Upper lobe of left lung (tissue), 6 donors: Measurements from ENCODE around the gene IL17RB. TPM values are rescaled to one million over a fixed set of nuclear protein-coding genes. Genes with fewer than 3 reads are reported as not detected.

Experiments
- ATAC-seq, 2 donors: fragments of 200-7000 bp; cut with Tn5 transposase; one replicate each; pipeline ENCODE4 v1.9.1; 2022; ENCODE audit warnings: mild to moderate bottlenecking in 2 of 2, moderate library complexity in 2 of 2; ENCODE audit not compliant: low FRiP score in 2 of 2
- DNase-seq, 2 donors: peaks; one replicate each; pipeline ENCODE4 v3.0.0-alpha.2; 2019 to 2020
- H3K27ac ChIP-seq, 4 donors: fragments of 200-600 bp; sonication (generic); one replicate each; pipeline ENCODE4 v1.5.1; 2016 to 2019
- H3K27me3 ChIP-seq, 4 donors: fragments of 200-600 bp; sonication (generic); one replicate each; pipeline ENCODE4 v1.5.1; 2017 to 2019
- H3K36me3 ChIP-seq, 4 donors: fragments of 200-600 bp; sonication (generic); one replicate each; pipeline ENCODE4 v1.5.1; 2016 to 2019
- H3K4me1 ChIP-seq, 4 donors: fragments of 200-600 bp; sonication (generic); one replicate each; pipeline ENCODE4 v1.5.1; 2018 to 2019
- H3K4me3 ChIP-seq, 4 donors: fragments of 200-600 bp; sonication (generic); one replicate each; pipeline ENCODE4 v1.5.1; 2017 to 2019; ENCODE audit warnings: mild to moderate bottlenecking in 2 of 4, moderate library complexity in 1 of 4
- H3K9me3 ChIP-seq, 4 donors: fragments of 200-600 bp; sonication (generic); one replicate each; pipeline ENCODE4 v1.5.1; 2018 to 2019
- EP300 ChIP-seq, 4 donors: sonication (generic); formaldehyde crosslinking; IDR thresholded peaks; one replicate each; pipeline ENCODE4 v1.5.1; 2017; ENCODE audit warnings: antibody characterized with exemption in 4 of 4, control low read depth in 2 of 4
- POLR2A ChIP-seq, 4 donors: fragments of 450-650 bp; IDR thresholded peaks; one replicate each; pipeline ENCODE4 v1.5.1; 2016 to 2017; ENCODE audit warnings: antibody characterized with exemption in 4 of 4, mild to moderate bottlenecking in 2 of 4
- POLR2AphosphoS5 ChIP-seq, 2 donors: sonication (generic); formaldehyde crosslinking; IDR thresholded peaks; one replicate each; pipeline ENCODE4 v1.5.1; 2017; ENCODE audit warnings: antibody characterized with exemption in 2 of 2
- WGBS, 2 donors: methylation state at CpG; one replicate each; pipeline ENCODE4 v1.1.5; 2017 to 2018; 5-methylcytosine and 5-hydroxymethylcytosine counted together
- total RNA-seq, 6 donors: library from RNA; depleted of rRNA in 4 of 6; stranded (reverse); fragments of >200 nt in 4 of 6; gene quantifications; one replicate each; pipeline versions ENCODE4 v1.1.0 to v1.2.1, GENCODE V29; 2016 to 2021
- TF ChIP-seq, protein P1 (sequence below), 6 experiments: fragments of 450-650 bp in 4 of 6; fragments of 200-600 bp in 2 of 6; sonication (generic) in 2 of 6; IDR thresholded peaks; one replicate each; pipeline ENCODE4 v1.5.1; 2016 to 2019; ENCODE audit warnings: antibody characterized with exemption in 6 of 6
- donor health status: DM: no; HTN: no; CAD: no; lungs with moderate emphysema.
- donor health status: DM: no; HTN: yes; CAD: no; lungs with severe emphysema.

Gene IL17RB
- total RNA-seq, 6 donors from 2014 or later: 3.1 to 15.6 (median 6.3) TPM

DNA sequence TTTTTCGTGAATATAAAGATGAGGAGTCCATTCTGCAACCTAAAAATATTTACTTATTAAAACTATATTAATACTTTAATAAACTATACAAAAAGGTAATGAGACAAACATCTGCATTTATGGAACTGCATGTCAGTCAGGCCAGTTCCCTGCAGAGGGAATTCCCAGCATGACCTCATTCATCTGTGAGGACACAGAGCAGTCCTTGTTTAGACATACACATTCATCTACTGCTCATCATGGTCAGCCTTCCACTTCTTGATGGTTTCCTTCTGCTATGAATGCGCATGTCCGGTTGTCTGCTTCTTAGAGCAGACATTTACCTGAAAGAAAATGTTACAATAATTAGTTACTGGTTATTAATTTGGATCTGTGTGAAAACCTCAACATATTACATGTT is 38.9 kb downstream of the IL17RB start:
- TF ChIP-seq EP300 (IDR thresholded peaks at IDR 0.05): no peak
- no peak for TF ChIP-seq POLR2A (IDR thresholded peaks at IDR 0.05)
- TF ChIP-seq POLR2AphosphoS5 (IDR thresholded peaks at IDR 0.05): no peak
- TF ChIP-seq, protein P1, sequence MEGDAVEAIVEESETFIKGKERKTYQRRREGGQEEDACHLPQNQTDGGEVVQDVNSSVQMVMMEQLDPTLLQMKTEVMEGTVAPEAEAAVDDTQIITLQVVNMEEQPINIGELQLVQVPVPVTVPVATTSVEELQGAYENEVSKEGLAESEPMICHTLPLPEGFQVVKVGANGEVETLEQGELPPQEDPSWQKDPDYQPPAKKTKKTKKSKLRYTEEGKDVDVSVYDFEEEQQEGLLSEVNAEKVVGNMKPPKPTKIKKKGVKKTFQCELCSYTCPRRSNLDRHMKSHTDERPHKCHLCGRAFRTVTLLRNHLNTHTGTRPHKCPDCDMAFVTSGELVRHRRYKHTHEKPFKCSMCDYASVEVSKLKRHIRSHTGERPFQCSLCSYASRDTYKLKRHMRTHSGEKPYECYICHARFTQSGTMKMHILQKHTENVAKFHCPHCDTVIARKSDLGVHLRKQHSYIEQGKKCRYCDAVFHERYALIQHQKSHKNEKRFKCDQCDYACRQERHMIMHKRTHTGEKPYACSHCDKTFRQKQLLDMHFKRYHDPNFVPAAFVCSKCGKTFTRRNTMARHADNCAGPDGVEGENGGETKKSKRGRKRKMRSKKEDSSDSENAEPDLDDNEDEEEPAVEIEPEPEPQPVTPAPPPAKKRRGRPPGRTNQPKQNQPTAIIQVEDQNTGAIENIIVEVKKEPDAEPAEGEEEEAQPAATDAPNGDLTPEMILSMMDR (IDR thresholded peaks at IDR 0.05): no peak
- H3K27me3 ChIP-seq: no peaks in the 10 kb centered on the region
- ATAC-seq (no peak), DNase-seq (no peak)
- peaks cover 20 to 26% (median 22%) of the 10 kb centered on the region in 4 donors for H3K4me1 ChIP-seq
- H3K4me3 ChIP-seq: no peak overlapping the region
- H3K9me3 ChIP-seq: no peaks in the 10 kb centered on the region
- no peak overlapping the region for H3K27ac ChIP-seq
- WGBS, 2 donors: 87 to 94% methylated on average over 3 of the region's 3 CpGs
- H3K36me3 ChIP-seq: peaks cover 0 to 52% (median 8%) of the 10 kb centered on the region in 4 donors

DNA sequence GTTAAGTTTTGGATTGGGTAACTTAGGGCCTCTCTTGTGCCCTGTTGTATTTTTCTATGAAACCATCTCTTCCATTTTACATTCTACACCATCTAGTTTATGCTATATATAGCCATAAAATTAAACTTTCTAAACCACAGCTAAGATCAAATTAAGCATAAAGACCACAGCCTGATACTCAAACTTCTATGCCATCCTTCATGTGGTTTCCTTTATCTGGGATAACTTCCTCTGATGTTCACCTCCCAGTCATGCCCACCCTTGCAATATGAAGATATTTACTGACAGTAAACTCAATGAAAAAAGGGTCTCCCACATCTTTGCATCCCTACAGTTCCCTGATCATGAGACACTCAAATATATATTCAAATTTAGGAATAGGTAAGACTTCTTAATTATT is 41.1 kb downstream of the IL17RB start:
- Histone ChIP-seq H3K9me3 (no peaks in the 10 kb centered on the region), H3K4me3 (no peak overlapping the region), H3K36me3 (peaks cover 0 to 52% (median 8%) of the 10 kb centered on the region in 4 donors), H3K4me1 (peaks cover 21 to 23% (median 22%) of the 10 kb centered on the region in 4 donors), H3K27me3 (no peaks in the 10 kb centered on the region), H3K27ac (no peak overlapping the region)
- ATAC-seq: no peak
- no peak for DNase-seq
- TF ChIP-seq, protein P1 (IDR thresholded peaks at IDR 0.05): no peak
- TF ChIP-seq POLR2A (IDR thresholded peaks at IDR 0.05) (no peak), EP300 (IDR thresholded peaks at IDR 0.05) (no peak), POLR2AphosphoS5 (IDR thresholded peaks at IDR 0.05) (no peak)

DNA sequence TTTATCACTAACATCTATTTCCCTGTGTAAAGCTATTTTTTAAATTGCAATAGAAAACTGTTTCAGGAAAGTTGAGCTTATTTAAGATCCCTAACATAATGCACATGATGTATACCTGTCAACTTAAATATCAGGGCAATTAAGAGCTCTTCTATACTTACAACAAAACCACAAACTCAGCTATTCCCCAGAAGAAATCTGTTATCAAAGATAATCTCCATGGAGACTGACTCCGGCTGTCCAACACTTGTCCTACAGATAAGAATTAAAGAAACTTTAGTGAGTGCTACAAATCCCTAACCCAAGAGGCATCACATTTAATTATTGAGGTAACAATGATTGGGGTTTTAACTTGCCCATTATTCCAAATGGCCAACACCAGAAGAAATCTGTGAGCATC is 41.9 kb downstream of the IL17RB start:
- Histone ChIP-seq H3K9me3 (no peaks in the 10 kb centered on the region), H3K27ac (no peak overlapping the region), H3K4me1 (peaks cover 23 to 25% (median 23%) of the 10 kb centered on the region in 4 donors), H3K4me3 (no peak overlapping the region), H3K27me3 (no peaks in the 10 kb centered on the region), H3K36me3 (peaks cover 0 to 50% (median 8%) of the 10 kb centered on the region in 4 donors)
- ATAC-seq: no peak
- no peak for TF ChIP-seq POLR2A (IDR thresholded peaks at IDR 0.05)
- TF ChIP-seq, protein P1 (IDR thresholded peaks at IDR 0.05): no peak
- no peak for TF ChIP-seq POLR2AphosphoS5 (IDR thresholded peaks at IDR 0.05)
- no peak for TF ChIP-seq EP300 (IDR thresholded peaks at IDR 0.05)
- WGBS, 2 donors: 89 to 100% methylated on average over 1 of the region's 1 CpG
- no peak for DNase-seq

DNA sequence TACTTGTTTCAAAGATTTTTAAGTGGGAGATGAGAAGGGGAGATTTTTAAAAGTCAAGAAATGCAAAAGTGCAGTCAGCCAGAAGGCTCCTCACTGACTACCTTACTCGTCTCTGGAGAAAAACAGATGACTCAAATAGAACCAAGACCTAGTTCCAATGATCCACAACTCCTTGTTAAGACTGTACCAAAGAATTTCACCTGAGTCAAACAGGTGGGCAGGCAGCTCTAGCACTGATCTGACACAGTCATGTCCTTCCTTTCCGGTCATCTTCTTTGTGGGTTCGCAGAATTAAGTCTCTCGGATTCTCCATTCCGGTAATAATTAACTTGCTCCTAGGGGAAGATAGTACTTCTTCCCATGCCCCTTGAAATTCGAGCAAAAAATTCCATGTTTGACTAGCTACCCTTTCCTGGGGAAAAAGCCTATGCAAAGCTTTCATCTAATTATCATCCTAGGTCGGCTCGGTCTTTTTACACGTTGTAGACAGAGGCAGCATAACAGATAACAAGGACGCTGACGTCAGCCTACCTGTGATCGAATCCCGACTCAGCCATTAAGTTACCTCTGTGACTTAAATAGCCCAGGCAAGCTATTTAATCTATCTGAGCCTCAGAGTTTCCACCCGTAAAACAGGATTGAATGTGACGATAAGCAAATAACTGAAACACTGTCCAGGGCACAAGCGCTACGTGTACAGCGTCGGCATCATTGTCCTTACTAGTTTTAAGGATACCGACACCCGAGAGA is 44.5 kb downstream of the IL17RB start:
- H3K4me3 ChIP-seq: peak overlapping the region; percentile 63 to 99 (median 91)
- no peaks in the 10 kb centered on the region for H3K27me3 ChIP-seq
- ATAC-seq (peak in 1 of 2 donors; percentile 0), DNase-seq (peak in 1 of 2 donors; percentile 43)
- H3K27ac ChIP-seq: peak overlapping the region; percentile 93 to 99 (median 96)
- no peaks in the 10 kb centered on the region for H3K9me3 ChIP-seq
- H3K4me1 ChIP-seq: peaks cover 23 to 25% (median 23%) of the 10 kb centered on the region in 4 donors
- TF ChIP-seq POLR2A (IDR thresholded peaks at IDR 0.05): no peak
- TF ChIP-seq POLR2AphosphoS5 (IDR thresholded peaks at IDR 0.05): no peak
- TF ChIP-seq, protein P1 (IDR thresholded peaks at IDR 0.05): no peak
- TF ChIP-seq EP300 (IDR thresholded peaks at IDR 0.05): no peak
- peaks cover 0 to 24% (median 2%) of the 10 kb centered on the region in 4 donors for H3K36me3 ChIP-seq
- 7 to 9% methylated on average over 16 to 21 of the region's 21 CpGs for WGBS, 2 donors
